ENCODE measurements around the gene LIN28A.

LIN28A gene

GRCh38 chr1:26403656-26404055 is 7.0 kb upstream of the LIN28A start:
- no peak overlapping the region for H3K4me3 ChIP-seq (replicated peaks in 1 of 2; ENCODE audit: low read depth in 2 of 2, low read length in 2 of 2)
- no peak for DNase-seq (ENCODE audit: low read depth in 2 of 2)
- TF ChIP-seq CTCF (IDR thresholded peaks at IDR 0.05; ENCODE audit: low read depth, low read length), result no peak

DNA sequence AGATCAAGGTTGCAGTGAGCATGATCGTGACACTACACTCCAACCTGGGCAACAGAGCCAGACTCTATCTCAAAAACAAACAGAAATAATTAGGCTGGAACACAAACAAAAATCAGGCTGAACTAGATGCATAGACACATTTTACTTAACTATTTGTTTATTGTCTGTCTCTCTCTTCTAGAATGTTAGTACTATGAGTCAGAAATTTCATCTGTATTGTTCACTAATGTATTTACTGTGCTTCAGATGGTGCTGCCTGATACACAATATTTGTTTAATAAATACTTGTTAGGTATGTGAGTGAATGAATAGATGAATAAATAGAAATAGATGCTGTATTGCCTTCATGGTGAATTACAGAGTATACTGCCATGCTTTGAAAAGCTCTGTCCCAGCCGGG is 6.0 kb upstream of the LIN28A start:
- H3K4me3 ChIP-seq (replicated peaks in 1 of 2; ENCODE audit: low read depth in 2 of 2, low read length in 2 of 2), result no peak overlapping the region
- DNase-seq (ENCODE audit: low read depth in 2 of 2), result peak in 1 of 2 donors; percentile 59
- no peak for TF ChIP-seq CTCF (IDR thresholded peaks at IDR 0.05; ENCODE audit: low read depth, low read length)

DNA sequence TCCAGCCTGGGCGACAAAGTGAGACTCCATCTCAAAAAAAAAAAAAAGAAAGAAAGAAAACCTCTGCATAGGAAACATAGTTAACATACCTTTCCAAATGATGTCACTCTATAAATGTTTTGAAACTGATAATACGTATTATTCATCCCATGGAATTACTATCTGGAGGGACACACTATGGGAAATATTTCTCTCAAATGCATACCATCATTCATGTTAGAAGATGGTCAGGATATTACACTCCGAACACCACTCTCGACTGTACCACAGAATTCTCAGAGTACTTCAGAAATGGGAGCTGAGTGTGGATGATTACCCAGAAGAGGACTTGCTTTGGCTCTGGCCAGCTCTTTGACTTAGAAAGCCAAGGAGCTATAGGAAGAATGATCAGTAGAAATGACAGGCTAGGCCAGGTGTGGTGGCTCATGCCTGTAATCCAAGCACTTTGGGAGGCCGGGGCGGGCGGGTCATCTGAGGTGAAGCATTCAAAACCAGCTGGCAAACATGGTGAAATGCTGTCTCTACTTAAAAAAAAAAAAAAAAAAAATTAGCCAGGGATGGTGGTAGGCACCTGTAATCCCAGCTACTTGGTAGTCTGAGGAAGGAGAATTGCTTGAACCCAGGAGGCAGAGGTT is 5.2 kb upstream of the LIN28A start:
- no peak for TF ChIP-seq CTCF (IDR thresholded peaks at IDR 0.05; ENCODE audit: low read depth, low read length)
- no peak overlapping the region for H3K4me3 ChIP-seq (replicated peaks in 1 of 2; ENCODE audit: low read depth in 2 of 2, low read length in 2 of 2)
- peak; percentile 32 to 66 for DNase-seq (ENCODE audit: low read depth in 2 of 2)

DNA sequence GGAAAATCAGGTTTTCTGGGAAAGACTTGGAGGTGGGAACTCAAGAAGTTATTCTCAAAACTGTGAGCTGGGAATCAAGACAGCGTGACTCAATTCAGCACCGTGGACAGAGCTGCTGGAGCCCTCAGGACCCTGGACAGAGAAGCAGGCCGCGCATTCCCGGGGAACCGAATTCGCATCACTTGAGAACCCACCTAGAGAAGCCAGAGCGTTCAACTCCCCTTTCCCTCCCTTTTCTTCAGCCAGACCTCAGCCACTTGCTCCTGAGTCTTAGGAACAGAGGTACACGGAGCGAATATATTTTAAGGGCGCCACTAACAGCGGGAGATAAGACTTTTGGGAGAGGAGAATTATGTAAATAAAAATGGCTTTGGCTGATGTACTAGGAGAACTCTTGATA is 2.0 kb upstream of the LIN28A start:
- TF ChIP-seq CTCF (IDR thresholded peaks at IDR 0.05; ENCODE audit: low read depth, low read length), result no peak
- no peak overlapping the region for H3K4me3 ChIP-seq (replicated peaks in 1 of 2; ENCODE audit: low read depth in 2 of 2, low read length in 2 of 2)
- DNase-seq (ENCODE audit: low read depth in 2 of 2), result peak; percentile 79 to 84

- no peak overlapping the region for H3K4me3 ChIP-seq (replicated peaks in 1 of 2; ENCODE audit: low read depth in 2 of 2, low read length in 2 of 2)
- no peak for TF ChIP-seq CTCF (IDR thresholded peaks at IDR 0.05; ENCODE audit: low read depth, low read length)
- DNase-seq (ENCODE audit: low read depth in 2 of 2), result no peak
Observed at GRCh38 chr1:26409191-26409807, 1.3 kb upstream of the LIN28A start.

- H3K4me3 ChIP-seq (replicated peaks in 1 of 2; ENCODE audit: low read depth in 2 of 2, low read length in 2 of 2), result no peak overlapping the region
- no peak for DNase-seq (ENCODE audit: low read depth in 2 of 2)
- no peak for TF ChIP-seq CTCF (IDR thresholded peaks at IDR 0.05; ENCODE audit: low read depth, low read length)
Observed at GRCh38 chr1:26411624-26412074, 1.0 kb downstream of the LIN28A start.
